Left cardiac atrium (tissue), 4 donors: ENCODE results near the gene LSS. TPM values are rescaled to one million over a fixed set of nuclear protein-coding genes. Genes with fewer than 3 reads are reported as not detected.

ENCODE experiments used
- ATAC-seq, 2 donors: fragments of 200-7000 bp; cut with Tn5 transposase; one replicate each; pipeline ENCODE4 v1.9.1; 2020; ENCODE audit warnings: mild to moderate bottlenecking in 2 of 2, moderate library complexity in 2 of 2
- DNase-seq: peaks from one replicate; pipeline ENCODE4 v3.0.0-alpha.2; 2020
- intact Hi-C, 2 donors: fragments of 100-400 bp; cut with DNase I; formaldehyde crosslinking; loops; one replicate each; pipeline versions ENCODE4 v1.14.1 to v1.15.1; 2022 to 2023
- total RNA-seq, 2 donors: library from RNA; stranded (reverse); fragmentation: NEBNext Ultra II Directional; extraction: Animal tissue kit (Norgen Biotek cat#: 25700); gene quantifications; one replicate each; pipeline ENCODE4 v1.2.1, GENCODE V29; 2021
- donor health status: DM: no; HTN: yes; CAD: no.
- donor health status: DM: no; HTN: yes; CAD: no; lungs with severe emphysema.
- donor health status: DM: yes; HTN: yes; CAD: no.
- donor health status: Dilated cardiomyopathy.

The LSS gene
- total RNA-seq, 2 donors from 2014 or later: 66.4 to 66.7 TPM

DNA sequence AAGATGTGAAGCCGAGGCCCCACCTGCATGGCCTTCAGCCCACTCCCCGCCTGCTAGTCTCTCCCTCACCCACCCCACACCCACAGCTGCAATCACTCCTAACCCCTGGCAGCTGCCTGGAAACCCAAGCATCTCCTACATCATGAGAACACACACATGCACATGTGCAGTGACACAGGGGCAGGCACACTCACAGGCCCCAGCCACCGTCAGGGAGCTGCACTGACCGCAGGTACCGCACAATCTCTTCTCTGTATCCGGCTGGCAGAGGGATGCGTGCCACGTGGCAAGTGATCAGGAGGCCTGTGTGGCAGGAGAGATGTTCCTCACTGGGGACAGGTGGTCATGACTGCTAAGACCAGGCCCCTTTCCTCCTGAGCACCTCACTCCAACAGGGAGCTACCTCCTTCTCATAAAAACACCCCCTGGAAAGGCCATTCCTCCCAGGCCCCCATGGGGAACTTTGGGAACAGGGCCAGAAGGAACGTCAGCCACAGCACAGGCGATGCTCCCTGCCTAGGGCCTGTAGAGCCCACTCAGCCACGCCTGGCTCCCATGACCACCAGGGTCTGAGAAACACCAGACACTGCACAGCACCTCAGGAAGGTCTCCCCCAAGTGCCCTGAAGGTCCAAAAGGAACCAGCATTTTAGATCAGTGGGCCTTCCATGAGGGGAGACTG lies 6.0 kb downstream of the LSS start:
- ATAC-seq: no peak
- intact Hi-C loops: loop anchor here in 1 of 2 donors (5.0 to 10.0 kb wide), 2 partner anchors 80 to 248 kb away; no protein-coding TSS in a partner anchor

DNA sequence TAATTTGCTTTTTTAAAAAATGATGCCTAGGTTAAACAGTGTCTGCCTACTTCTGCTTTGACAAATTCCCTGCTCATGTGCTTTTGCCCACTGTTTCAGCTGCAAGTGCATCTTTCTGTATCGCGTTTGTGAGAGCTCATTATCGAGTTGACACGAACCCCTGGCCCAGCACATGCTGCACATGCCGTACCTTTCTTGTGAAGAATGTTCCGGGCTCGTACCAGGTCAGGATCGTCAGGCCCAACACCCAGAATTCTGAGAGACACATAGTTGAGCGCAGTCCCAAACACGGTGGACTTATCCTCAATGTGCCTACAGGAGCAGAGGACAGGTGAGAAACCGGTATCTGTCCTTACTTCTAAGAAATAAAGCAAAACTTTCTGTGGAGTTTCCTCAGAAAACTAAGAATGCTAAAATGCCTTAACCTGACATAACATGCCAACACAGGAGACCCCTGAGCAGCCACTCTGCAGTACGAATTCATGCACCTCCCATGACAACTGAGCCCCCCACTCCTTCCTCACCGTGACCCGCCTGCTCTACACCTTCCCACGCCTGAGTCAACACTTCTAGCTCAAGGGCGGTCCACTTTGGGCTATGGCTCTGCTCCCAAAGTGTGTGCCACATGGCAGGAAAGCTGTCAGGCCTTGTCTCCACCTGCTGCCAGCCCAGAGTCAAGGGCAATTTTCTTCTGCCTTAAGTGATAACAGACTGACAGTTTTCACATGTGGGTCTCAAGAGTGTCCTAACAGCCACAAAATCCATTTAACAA lies 6.7 kb downstream of the LSS start:
- no peak for DNase-seq
- peak; percentile 44 to 66 for ATAC-seq
- intact Hi-C loops: loop anchor here in 1 of 2 donors (5.0 to 10.0 kb wide), 2 partner anchors 80 to 247 kb away; no protein-coding TSS in a partner anchor

More for the DNA sequence above, 6.0 kb downstream of the LSS start:
- no peak for DNase-seq

DNA sequence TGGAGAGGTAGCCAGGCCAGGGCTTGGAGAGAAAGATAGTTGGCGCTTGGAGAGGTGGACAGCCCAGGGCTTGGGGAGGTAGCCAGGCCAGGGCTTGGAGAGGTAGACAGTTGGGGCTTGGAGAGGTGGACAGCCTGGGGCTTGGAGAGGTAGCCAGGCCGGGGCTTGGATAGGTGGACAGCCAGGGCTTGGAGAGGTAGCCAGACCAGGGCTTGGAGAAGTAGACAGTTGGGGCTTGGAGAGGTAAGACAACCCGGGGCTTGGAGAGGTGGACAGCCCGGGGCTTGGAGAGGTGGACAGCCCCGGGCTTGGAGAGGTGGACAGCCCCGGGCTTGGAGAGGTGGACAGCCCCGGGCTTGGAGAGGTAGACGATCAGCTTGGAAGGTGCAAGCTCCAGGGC lies 7.7 kb downstream of the LSS start:
- ATAC-seq (no peak), DNase-seq (no peak)
- intact Hi-C loops: loop anchor here in 1 of 2 donors (5.0 to 10.0 kb wide), 2 partner anchors 79 to 246 kb away; no protein-coding TSS in a partner anchor

DNA sequence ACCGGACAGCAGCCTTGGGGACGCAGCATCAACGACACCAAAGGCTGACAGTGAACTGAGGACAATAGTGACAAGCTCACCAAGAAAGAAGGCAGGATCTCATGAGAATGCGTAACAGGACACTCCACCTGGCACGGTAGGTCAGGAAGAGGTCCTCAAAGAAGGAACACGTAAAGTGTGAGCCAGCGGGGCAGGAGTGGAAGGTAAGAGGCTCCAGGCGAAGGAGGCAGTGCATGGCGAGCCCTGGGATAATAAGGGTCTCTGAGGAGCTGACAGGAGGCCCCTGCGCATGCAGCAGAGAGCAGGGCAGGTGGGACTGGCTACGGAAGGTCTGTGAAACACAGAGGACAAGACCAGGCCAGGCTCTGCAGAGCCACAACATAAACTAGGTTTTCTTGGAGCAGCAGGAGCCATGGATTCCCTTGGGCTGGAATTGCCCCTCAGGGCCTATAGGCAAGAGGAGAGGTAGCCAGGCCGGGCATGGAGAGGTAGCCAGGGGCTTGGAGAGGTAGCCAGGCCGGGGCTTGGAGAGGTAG lies 8.2 kb downstream of the LSS start:
- intact Hi-C loops: loop anchor here in 1 of 2 donors (5.0 to 10.0 kb wide), 2 partner anchors 78 to 246 kb away; no protein-coding TSS in a partner anchor
- ATAC-seq (no peak), DNase-seq (no peak)

DNA sequence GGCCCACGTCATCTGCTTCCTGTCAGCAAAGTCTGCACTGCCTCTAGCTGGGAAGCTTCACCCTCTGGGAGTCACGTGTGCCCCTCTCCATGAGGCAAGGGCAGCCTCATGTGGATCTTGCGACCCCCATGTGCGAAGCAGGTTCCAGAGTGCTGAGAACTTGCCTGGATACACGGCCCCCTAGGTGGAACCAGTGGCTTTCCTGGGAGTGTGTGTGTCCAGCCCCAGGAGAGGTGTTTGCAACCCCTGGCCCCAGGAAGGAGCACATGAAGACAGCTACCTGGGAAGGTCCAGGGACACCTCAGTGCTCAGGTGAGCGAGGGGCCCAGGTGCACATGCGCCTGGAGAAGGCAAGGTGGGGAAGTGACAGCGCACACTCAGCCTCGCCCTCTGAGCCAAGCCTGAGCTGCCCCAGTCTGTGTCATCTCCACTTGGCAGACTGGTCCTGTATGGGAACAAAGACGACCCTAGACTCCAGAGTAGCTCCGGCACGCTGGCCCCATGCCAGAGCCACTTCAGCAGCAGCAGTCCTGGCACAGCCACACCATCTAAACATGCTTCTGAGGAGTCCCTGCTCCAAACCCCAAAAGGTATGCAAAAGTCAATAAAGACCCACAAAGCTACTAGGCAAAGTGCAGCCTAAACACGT lies 8.9 kb downstream of the LSS start:
- peak; percentile 27 to 45 for ATAC-seq
- no peak for DNase-seq
- intact Hi-C loops: loop anchor here in 1 of 2 donors (5.0 to 10.0 kb wide), 2 partner anchors 77 to 245 kb away; no protein-coding TSS in a partner anchor

DNA sequence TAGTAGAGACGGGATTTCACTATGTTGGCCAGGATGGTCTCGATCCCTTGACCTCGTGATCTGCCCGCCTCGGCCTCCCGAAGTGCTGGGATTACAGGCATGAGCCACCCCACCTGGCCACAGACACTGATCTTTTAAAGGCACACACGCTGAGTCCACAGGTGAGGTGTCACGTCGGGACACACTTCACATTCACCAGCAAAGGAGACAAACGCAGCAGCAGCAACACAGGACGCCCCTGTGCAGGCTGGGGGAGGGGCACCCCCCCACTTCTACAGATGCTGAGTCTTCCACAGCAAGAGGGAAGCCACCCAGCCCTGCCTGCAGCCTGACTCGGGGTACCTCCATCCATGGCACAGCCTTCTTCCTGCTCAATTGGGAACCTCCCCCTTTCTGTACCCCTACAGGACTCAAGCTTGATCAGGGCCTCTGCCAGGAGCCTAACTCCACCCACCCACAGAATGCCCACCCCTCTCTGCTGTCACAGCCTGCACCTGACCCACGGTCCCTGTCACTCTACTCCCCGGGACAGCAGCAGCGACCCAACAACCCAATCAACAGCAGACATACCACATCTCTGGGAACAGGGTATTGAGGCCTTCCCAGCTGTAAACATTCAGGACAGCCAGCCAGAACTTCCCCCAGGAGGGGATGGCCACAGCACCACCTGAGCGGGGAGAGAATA lies 9.5 kb downstream of the LSS start:
- intact Hi-C loops: no loop called here
- ATAC-seq: no peak

DNA sequence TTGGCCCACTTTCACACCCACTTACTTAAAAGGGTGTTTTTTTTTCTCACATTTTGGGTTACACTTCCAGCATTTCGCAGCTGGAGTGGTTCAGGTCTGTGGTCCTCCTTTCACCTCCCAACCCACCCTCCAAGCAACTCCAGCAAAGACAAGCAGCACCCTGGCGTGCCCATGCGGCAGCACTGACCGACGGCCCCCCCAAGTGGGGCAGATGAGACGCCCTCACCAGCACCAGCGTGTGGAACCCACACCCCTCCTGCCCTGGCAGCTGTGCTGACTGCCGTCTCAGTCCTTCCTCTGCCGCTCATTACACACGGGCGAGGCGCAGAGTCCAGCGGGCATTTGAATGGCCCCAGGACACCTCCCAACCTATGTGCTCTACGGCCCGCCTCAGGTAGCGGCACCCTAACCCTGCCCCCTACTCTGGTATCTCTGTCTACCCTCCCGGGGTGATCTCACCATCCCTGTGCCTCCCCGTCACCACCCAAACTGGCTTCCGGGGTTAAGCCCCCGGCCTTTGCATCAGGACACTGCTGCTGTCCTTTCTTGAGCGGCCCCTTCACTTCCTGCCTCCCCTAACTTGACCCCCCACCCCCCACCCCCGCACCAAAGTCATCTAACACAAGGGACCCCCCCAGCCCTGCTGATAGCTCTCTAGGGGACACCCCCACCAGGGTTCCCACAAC lies 10.9 kb downstream of the LSS start:
- DNase-seq: peak; percentile 16
- no peak for ATAC-seq
- intact Hi-C loops: no loop called here

More for the DNA sequence above, 9.5 kb downstream of the LSS start:
- DNase-seq: no peak

DNA sequence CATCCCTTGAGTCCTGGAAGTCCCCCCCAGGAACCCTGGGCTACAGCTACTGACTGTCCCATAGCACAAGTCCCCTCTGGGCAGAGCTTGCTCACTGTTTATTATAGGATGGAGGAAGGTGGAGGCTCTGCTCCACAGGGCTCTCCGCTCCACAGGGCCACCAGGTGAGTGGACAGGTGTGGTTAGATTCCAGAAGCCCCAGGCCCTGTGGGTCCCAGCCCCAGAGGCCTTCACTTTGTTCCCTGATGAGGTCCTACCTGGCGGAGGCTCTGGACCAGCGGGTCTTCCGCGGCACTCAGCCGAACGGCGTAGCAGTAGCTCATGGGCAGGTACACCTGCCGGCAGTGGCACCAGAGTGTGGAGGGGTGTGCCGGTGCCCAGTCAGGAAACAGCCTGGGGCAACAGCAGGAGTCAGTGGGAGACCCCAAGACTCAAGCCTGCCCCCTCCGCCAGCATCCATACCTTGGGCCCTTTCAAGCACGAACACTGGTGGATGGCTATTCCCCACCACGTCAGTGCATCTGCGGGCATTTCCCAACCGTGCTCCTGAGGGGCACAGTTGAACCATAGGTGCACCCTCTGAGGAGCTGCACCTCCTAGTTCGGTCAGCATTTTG lies 12.3 kb downstream of the LSS start:
- intact Hi-C loops: no loop called here
- peak; percentile 17 for DNase-seq
- no peak for ATAC-seq

DNA sequence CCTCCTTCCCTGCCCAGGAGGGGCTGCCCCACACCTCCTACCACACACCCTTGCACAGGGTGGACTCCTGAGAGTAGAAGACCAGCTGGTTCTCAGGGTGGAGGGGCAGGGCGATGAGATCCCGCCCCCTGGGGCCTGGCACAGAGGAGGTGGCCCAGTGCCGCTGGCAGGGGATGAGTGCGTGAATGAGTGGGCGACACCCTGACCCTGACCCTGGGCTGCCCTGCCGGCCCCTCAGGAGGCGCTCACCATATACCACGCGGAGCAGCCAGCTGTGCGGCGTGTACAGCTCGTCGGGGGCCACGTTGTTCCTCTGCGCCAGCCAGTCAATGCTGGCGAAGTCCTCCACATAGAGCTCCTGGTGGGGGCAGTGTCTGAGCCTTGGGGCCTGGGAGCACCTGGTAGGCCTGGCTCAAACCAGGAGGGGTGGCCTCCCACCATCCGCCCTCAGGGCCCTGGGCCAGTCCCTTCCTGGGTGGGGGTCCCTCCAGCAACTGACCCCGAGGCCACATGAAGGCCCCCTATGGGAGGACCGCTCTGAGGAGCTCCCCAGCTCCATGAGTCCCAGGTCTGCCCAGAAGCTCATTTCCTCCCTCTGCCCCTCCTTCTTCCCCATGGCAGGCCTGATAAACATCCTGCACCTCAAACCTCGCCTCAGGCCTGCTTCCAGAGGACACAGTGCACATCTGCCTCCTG lies 13.0 kb downstream of the LSS start:
- DNase-seq: peak; percentile 8
- intact Hi-C loops: no loop called here
- no peak for ATAC-seq

DNA sequence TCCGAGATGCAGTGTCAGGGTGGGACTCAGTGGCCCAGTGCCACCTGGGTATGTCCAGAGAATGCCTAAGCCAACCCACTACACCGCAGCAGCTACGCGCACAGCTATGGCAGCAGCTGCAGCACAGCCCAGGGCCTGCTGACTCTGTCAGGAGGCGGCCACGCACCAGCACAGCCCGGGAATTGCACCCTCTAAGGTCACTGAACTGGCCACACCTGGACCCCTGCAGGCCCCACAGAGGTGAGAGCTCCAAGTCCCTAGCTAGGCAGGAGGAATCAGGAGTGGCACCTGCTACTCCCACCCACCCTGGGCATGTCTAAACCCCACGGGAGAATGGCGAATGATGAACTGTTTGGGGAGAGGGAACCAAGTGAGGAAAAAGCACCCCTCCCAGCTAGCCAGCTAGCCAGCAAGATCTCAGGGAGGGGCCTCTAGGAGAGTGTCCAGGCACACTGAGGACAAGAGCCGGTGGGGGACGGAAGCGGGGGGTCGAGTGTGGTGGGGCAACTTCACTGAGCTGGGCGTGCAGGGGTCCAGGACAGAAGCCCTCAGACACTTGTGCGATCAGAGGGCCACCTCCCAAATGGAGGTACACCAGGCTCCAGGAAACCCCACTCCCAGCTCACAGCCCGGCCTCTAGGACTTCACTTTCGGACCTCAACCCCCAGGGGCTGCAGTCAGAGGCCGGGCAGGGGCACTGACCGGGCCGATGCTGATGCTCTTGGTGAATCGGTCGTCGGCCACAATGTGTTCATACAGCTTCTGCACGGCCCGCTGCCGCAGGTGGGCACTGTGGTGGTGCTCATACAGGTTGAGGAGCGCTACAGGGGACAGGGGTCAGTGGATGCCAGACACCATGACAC lies 13.9 kb downstream of the LSS start:
- no peak for ATAC-seq
- peak; percentile 18 for DNase-seq
- intact Hi-C loops: no loop called here

DNA sequence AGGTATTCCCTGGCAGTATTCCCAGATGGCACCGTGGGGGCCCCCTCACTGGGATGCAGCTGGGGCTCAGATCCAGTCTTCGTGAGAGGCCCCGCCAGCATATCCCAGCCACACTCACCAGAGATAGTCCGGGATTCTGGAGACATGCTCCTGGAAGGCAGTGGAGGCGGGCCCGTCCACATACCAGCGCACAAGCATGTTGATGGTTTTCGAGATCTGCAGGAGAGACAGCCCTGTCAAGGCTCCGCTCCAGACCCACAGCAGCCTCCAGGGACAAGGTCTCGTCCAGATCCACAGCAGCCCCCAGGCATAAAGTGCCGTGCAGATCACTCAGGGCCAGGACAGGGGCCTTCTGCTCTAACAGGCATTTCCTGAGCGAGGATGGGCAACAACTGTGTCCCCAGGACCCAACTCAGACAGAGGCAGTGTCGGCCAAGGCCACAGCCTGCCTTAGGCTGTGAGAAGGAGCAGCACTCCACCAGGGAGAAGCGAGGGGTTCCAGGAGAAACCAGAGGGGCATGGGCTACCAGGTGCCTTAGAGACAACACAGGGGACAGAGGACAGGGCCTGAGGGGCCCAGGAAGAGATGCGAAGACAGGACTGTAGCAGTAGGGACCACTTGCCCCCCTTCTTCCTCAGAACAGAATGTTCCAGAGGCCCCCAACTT lies 14.8 kb downstream of the LSS start:
- intact Hi-C loops: no loop called here
- ATAC-seq (no peak), DNase-seq (peak; percentile 18)

DNA sequence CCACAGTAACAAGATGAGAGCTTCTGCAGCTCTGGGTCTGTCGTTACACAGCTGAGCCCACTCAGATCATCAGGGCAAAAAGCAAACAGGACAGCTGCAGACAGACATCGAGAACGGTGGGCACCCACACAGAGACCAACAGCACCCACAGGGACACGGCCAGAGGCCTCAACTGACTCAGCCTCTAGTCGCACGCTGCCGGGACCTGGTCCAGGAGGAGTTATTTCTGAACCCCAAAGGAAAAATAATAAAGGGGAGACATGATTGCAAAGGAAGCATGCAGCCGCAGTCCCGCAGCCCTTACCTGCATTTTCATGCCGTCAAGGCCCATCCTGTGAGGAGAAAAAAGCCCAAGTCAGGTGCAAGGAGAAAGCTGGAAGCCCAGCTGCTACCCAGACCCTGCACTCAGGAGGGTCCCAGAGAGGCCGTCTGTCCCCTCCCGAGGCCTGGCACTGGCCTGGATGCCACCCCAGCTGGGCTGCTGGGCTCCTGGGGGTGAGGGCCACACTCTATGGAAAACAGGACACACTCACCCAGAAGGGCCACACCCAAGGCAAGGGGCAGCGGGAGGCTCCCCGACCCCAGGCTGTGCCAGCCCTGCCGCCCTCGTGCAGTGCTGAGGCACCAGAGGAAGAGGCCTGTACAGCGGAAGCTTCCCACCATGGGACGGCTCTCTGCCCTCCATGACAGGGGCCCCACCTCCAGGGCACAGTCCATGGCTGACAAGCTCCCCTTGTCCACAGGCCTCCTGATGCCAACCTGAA lies 15.7 kb downstream of the LSS start:
- DNase-seq (peak; percentile 10), ATAC-seq (no peak)
- intact Hi-C loops: no loop called here

DNA sequence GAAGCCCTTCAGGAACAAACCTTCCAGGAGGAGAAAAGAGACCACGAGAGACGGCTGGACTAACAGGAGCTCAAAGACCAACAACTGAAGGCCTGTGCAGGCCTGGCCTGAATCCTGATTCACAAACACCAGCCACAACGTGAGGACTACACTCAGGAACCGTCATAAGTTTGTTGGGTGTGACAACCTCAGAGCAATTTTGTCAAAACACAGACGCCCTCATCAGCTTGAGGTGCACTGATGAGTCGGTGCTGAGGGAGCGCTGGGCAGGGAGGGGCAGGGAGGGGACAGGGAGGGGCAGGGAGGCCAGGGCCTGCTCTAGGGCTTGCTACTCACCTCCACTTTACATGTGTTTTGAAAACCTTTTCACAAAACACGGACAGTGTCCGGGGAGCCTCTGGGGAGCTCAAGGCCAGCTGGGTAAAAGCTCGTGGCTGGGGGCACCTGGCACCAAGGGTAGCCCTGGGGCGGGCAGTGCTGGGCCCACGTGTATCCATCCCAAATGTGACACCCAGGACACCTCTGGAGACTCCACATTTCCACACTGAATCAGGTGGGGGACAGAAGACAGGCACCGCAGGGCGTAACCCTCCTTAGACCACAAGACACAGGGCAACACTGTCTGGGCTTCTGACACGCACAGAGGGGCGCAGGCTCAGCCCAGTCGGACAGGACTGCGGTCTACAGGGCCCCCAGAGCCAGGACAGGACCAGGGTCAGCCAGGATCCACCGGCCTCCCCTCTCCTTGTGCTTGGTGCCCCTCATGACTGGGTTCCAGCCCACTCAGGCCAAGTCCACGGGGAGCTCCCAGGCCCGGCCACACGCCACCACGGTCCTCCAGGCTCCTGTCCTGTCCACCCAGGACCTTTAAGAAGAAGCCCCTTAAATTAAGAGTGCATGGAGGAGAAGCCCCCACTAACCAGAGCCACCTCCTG lies 16.5 kb downstream of the LSS start:
- ATAC-seq (no peak), DNase-seq (peak; percentile 10)
- intact Hi-C loops: no loop called here

DNA sequence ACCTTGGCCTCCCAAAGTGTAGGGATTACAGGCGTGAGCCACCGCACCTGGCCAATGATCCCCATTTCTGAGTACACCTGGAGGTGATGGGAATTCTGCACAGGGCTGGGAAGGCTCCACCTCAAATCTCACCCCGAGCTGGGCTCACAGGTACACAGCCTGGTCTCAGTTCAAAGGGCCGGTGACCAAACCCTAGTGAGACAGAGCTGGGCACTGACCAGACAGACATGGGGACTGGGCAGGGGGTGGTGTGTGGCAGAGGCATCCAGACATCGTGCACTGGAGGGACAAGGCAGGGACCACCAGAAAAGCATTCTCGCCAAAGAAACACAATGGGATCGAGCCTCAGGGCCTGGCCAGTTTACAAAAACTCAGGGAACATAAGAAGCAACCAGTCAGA lies 17.2 kb downstream of the LSS start:
- DNase-seq (peak; percentile 7), ATAC-seq (no peak)

More for the DNA sequence above, 17.2 kb downstream of the LSS start:
- intact Hi-C loops: no loop called here
